ENCODE results near the gene RTL10. TPM values are rescaled to one million over a fixed set of nuclear protein-coding genes. Genes with fewer than 3 reads are reported as not detected.

RTL10 gene
- total and polyA plus RNA-seq, 2 donors from 2014 or later, result 8.8 to 16.7 TPM

DNA sequence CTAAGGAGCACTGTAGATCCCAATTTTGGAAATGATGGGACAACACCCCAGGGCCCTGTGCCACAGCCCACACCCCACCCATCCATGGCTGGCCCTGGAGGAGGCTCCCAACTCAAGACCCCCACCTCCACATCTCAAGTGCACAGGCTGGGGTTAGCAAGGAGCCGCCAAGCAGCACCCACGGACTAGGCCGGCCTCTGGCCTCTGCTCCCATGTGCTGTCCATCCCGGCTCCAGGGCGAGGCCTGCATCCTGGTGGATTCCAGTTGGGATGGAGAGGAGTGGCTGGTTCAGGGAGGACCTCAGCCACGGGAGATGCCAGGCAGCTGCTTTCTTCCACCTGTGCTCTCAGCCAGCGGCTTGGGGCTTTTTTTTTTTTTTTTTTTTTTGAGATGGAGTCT is 43.5 kb upstream of the RTL10 start:
- peaks cover 0 to 12% (median 7%) of the 10 kb centered on the region in 3 donors for H3K36me3 ChIP-seq (ENCODE audit: control insufficient read depth in 2 of 3, insufficient read depth in 3 of 3, low read length in 3 of 3)
- H3K27me3 ChIP-seq (ENCODE audit: control insufficient read depth, insufficient read depth, low read length), result no peaks in the 10 kb centered on the region
- intact Hi-C loops (cut with DNase I), result no loop called here
- FAIRE-seq (no peak), DNase-seq (no peak)
- no peak overlapping the region for H3K27ac ChIP-seq (ENCODE audit: low read depth in 2 of 2, low read length in 2 of 2)
- no peak overlapping the region for H3K9ac ChIP-seq (ENCODE audit: low read length in 3 of 3)
- H3K4me1 ChIP-seq (ENCODE audit: control insufficient read depth in 2 of 3, insufficient read depth in 2 of 3, low read depth in 1 of 3, low read length in 3 of 3), result no peaks in the 10 kb centered on the region
- TF ChIP-seq, protein P1, sequence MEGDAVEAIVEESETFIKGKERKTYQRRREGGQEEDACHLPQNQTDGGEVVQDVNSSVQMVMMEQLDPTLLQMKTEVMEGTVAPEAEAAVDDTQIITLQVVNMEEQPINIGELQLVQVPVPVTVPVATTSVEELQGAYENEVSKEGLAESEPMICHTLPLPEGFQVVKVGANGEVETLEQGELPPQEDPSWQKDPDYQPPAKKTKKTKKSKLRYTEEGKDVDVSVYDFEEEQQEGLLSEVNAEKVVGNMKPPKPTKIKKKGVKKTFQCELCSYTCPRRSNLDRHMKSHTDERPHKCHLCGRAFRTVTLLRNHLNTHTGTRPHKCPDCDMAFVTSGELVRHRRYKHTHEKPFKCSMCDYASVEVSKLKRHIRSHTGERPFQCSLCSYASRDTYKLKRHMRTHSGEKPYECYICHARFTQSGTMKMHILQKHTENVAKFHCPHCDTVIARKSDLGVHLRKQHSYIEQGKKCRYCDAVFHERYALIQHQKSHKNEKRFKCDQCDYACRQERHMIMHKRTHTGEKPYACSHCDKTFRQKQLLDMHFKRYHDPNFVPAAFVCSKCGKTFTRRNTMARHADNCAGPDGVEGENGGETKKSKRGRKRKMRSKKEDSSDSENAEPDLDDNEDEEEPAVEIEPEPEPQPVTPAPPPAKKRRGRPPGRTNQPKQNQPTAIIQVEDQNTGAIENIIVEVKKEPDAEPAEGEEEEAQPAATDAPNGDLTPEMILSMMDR (IDR thresholded peaks at IDR 0.05; ENCODE audit: borderline replicate concordance, extremely low read depth, insufficient read depth), result no peak
- no peak overlapping the region for H3K4me3 ChIP-seq (ENCODE audit: low read length in 3 of 3)
- H3K9me3 ChIP-seq (ENCODE audit: control insufficient read depth in 2 of 3, insufficient read depth in 1 of 3, low read length in 3 of 3), result no peaks in the 10 kb centered on the region

DNA sequence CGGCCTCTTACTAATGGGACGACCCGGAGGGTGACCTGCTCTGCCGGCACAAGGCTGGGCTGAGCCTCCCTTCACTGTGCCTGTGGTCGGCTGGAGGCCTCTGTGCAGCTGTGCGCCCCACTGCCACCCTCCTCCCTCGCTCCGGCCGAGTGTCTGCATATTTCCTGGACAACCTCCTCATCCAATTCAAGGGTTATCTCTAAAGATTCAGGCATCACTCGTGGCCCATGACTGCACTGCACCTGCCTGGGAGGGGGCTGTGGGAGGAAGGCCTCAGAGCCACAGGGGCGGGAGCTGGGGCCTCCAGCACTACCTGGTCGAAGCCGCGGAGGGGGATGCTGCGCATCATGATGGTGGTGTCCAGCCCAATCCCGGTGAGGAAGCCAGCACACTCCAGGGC is 43.1 kb upstream of the RTL10 start:
- DNase-seq (peak in 1 of 5 donors; percentile 62), FAIRE-seq (no peak)
- no peak overlapping the region for H3K4me3 ChIP-seq (ENCODE audit: low read length in 3 of 3)
- no peak overlapping the region for H3K9ac ChIP-seq (ENCODE audit: low read length in 3 of 3)
- TF ChIP-seq, protein P1 (IDR thresholded peaks at IDR 0.05; ENCODE audit: borderline replicate concordance, extremely low read depth, insufficient read depth), result no peak
- H3K4me1 ChIP-seq (ENCODE audit: control insufficient read depth in 2 of 3, insufficient read depth in 2 of 3, low read depth in 1 of 3, low read length in 3 of 3), result no peaks in the 10 kb centered on the region
- no peaks in the 10 kb centered on the region for H3K9me3 ChIP-seq (ENCODE audit: control insufficient read depth in 2 of 3, insufficient read depth in 1 of 3, low read length in 3 of 3)
- no peak overlapping the region for H3K27ac ChIP-seq (ENCODE audit: low read depth in 2 of 2, low read length in 2 of 2)
- no peaks in the 10 kb centered on the region for H3K27me3 ChIP-seq (ENCODE audit: control insufficient read depth, insufficient read depth, low read length)
- intact Hi-C loops (cut with DNase I), result no loop called here
- H3K36me3 ChIP-seq (ENCODE audit: control insufficient read depth in 2 of 3, insufficient read depth in 3 of 3, low read length in 3 of 3), result peaks cover 0 to 12% (median 7%) of the 10 kb centered on the region in 3 donors

- no peaks in the 10 kb centered on the region for H3K27me3 ChIP-seq (ENCODE audit: control insufficient read depth, insufficient read depth, low read length)
- no peak overlapping the region for H3K9ac ChIP-seq (ENCODE audit: low read length in 3 of 3)
- DNase-seq, result peak in 3 of 5 donors; percentile 47 to 66 (median 64)
- H3K9me3 ChIP-seq (ENCODE audit: control insufficient read depth in 2 of 3, insufficient read depth in 1 of 3, low read length in 3 of 3), result no peaks in the 10 kb centered on the region
- peaks cover 0 to 12% (median 7%) of the 10 kb centered on the region in 3 donors for H3K36me3 ChIP-seq (ENCODE audit: control insufficient read depth in 2 of 3, insufficient read depth in 3 of 3, low read length in 3 of 3)
- H3K4me1 ChIP-seq (ENCODE audit: control insufficient read depth in 2 of 3, insufficient read depth in 2 of 3, low read depth in 1 of 3, low read length in 3 of 3), result peaks cover 0 to 1% (median 0%) of the 10 kb centered on the region in 3 donors
- TF ChIP-seq, protein P1 (IDR thresholded peaks at IDR 0.05; ENCODE audit: borderline replicate concordance, extremely low read depth, insufficient read depth), result no peak
- H3K27ac ChIP-seq (ENCODE audit: low read depth in 2 of 2, low read length in 2 of 2), result no peak overlapping the region
- no peak for FAIRE-seq
- no peak overlapping the region for H3K4me3 ChIP-seq (ENCODE audit: low read length in 3 of 3)
- intact Hi-C loops (cut with DNase I), result no loop called here
These were observed 42.1 kb upstream of the RTL10 start for GRCh38 chr22:19896665-19897355.
